Peyer's patch (tissue), 4 donors: ENCODE measurements around the gene SNRPD3.

Source experiments
- POLR2A ChIP-seq, 2 donors: fragments of 450-650 bp; IDR thresholded peaks; one replicate each; pipeline ENCODE4 v1.5.1; 2017; ENCODE audit warnings: antibody characterized with exemption in 2 of 2, mild to moderate bottlenecking in 2 of 2, moderate library complexity in 2 of 2
- TF ChIP-seq, protein P1 (sequence below), 6 experiments: fragments of 450-650 bp in 4 of 6; fragments of 200-600 bp in 2 of 6; sonication (generic) in 1 of 6; IDR thresholded peaks; one replicate each; pipeline ENCODE4 v1.5.1; 2017 to 2019; ENCODE audit warnings: antibody characterized with exemption in 6 of 6, mild to moderate bottlenecking in 3 of 6, moderate library complexity in 1 of 6

- TF ChIP-seq, protein P1, sequence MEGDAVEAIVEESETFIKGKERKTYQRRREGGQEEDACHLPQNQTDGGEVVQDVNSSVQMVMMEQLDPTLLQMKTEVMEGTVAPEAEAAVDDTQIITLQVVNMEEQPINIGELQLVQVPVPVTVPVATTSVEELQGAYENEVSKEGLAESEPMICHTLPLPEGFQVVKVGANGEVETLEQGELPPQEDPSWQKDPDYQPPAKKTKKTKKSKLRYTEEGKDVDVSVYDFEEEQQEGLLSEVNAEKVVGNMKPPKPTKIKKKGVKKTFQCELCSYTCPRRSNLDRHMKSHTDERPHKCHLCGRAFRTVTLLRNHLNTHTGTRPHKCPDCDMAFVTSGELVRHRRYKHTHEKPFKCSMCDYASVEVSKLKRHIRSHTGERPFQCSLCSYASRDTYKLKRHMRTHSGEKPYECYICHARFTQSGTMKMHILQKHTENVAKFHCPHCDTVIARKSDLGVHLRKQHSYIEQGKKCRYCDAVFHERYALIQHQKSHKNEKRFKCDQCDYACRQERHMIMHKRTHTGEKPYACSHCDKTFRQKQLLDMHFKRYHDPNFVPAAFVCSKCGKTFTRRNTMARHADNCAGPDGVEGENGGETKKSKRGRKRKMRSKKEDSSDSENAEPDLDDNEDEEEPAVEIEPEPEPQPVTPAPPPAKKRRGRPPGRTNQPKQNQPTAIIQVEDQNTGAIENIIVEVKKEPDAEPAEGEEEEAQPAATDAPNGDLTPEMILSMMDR (IDR thresholded peaks at IDR 0.05), result no peak
- TF ChIP-seq POLR2A (IDR thresholded peaks at IDR 0.05), result peak; percentile 40 to 69
These were observed 45.7 kb downstream of the SNRPD3 start for GRCh38 chr22:24601217-24602104.
